Activated CD4-positive, alpha-beta T cell treated with anti-CD3 and anti-CD28 coated beads, Interleukin-2, Interleukin-4, amounts not matched to agents 100 ng/mL and 50 ng/mL, durations not matched to agents 16 hours and 8 hours (primary cell): Measurements from ENCODE around the gene CFAP97D1.
A peak's percentile ranks its signal among the peaks of the same experiment; 100 is the strongest.
"Not testable (repeated sequence)": the region's sequence is repeated elsewhere in the genome, so short reads cannot be mapped to it uniquely, and the experiment has no call there.

Experiments used
- DNase-seq: peaks from one replicate; pipeline ENCODE4 v3.0.0-alpha.2; 2020; ENCODE audit warnings: low spot score

Gene CFAP97D1

DNA sequence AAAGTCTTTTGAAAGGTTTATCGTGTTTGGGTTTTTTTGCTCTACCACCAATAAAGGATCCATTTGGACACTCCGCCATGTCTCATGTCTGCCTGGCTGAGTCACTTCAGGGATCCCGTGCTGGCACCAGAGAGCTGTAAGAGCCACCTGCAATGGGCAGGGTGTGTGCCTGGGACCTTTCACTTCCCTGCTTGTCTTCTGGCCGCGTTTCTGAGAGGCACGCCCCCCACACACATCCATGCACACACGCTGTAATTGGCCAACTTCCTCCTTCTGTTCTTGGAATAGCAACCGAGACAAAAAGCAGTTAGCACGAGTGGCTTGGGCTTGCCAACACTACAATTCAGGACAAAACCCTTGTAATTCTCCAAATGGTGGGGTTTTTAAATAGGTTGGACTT lies 11.9 kb upstream of the CFAP97D1 start:
- no peak for DNase-seq

- no peak for DNase-seq
Observed at GRCh38 chr17:43768943-43769342, 11.3 kb upstream of the CFAP97D1 start.

DNA sequence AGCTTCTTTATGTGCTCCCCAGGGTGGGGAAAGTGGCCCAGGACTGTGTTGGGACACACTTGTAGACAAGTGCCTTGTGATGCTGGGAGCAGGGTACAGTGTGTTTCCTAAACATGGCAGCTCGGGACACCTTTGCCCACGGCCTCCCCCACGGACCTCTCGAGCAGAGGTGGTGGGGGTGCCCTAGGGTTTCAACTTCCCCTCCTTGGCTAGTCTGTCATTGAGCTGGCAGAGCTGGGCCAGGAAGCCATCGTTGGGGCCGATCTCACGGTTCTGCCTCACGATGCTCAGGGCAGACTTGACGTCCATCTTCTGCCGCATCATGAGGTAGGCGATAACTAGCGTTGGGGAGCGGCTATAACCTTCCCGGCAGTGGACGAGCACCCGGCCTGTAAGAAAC lies 10.8 kb upstream of the CFAP97D1 start:
- DNase-seq = no peak

DNA sequence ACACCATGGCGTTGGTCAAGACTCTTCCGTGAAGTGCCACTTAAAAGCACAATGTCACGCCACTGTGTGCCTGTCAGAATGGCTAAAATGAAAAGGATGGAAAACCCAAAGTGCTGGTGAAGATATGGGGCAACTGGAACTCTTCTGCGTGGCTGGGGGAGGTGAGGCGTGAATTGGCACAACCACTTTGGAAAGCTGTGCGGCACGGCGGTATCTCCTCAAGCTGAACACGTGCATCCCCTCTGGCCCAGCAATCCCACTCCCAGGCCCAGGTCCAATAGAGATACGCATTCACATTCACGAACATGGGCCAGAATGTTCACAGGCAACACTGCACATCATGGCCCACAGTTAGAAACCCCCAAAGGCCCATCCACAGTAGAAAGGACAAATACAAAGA lies 10.4 kb upstream of the CFAP97D1 start:
- DNase-seq = no peak

DNA sequence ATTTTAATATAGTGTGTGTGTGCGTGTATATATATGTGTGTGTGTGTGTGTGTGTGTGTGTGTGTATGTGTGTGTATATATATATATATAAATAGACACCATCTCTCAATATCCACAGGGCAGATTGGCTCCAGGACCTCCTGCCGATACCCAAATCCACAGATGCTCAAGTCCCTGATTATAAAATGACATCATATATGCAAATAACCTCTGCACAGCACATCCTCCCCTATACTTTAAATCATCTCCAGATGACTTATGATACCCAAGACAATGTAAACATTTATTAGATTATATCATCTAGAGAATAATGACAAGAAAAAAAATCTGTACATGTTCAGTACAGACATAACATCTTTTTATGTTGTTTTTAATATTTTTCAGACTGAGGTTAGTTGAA lies 9.3 kb upstream of the CFAP97D1 start:
- DNase-seq = no peak

DNA sequence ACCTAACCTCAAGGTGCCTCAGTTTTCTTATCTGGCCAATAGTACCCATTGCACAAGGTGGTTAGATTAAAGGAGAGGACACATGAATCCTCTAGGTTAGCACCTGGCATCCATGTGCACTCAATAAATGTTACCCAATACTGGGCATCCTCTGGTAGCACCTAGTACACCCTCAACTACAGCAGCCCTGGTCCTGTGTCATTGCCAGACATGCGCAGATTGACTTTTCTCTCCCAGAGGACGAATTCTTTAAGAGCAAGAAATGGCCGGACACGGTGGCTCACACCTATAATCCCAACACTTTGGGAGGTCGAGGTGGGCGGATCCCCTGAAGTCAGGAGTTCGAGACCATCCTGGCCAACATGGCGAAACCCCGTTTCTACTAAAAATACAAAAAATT lies 8.8 kb upstream of the CFAP97D1 start:
- DNase-seq = no peak

GRCh38 chr17:43772877-43773648 lies 7.2 kb upstream of the CFAP97D1 start:
- no peak for DNase-seq

- no peak for DNase-seq
Observed at GRCh38 chr17:43774304-43775250, 5.7 kb upstream of the CFAP97D1 start.

DNA sequence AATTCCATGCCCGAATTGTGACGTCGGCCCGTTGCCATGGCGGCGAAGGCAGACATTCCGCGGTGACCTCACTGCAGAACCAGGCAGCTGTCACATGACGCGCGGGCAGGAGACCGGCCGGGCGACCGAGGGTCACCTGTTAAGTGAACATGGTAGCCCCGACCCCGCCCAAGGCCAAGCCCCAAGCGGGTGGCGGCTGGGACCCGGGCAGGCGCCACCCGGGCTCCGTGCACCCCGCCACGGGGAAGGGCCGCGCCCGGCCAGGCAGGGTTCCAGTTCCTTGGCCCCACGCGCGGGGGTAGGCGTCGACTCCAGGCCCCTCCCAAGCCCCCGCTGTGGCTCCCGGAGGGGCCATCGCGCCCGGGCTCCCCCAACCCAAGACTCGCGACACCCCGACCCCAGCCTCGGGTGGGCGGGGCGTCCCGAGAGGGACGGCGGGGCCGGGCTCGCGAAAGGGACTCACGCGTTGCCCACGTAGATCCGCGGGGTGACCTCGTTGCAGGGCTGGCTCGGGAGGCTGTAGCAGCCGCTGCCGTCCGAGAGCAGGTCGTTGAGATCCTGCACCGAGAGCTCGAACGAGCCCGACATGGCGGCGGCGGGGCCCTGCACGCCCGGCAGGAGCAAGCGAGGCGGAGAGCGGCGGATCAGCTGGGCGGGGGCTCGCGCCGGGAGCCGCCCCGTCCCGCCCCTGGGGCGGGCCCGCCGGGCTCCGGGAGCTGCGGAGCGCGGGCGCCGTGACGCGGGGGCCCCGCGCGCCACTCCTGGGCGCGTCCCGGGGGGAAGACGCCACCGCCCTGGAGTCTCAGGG lies 1.7 kb upstream of the CFAP97D1 start, which contains the start of gene DUSP3:
DUSP3 (minus strand) TSS at position 641 of the 808 bp plus-strand sequence; CDS start at position 588, 53 bp downstream.
- DNase-seq = peak; percentile 67

- no peak for DNase-seq
Observed at GRCh38 chr17:43779145-43780125, 800 bp upstream of the CFAP97D1 start.

GRCh38 chr17:43782913-43783680 lies 2.9 kb downstream of the CFAP97D1 start:
- DNase-seq = no peak

GRCh38 chr17:43784068-43784467 lies 3.8 kb downstream of the CFAP97D1 start:
- DNase-seq = no peak

GRCh38 chr17:43784628-43785101 lies 4.4 kb downstream of the CFAP97D1 start:
- DNase-seq = no peak

- DNase-seq = no peak
Observed at GRCh38 chr17:43787728-43788127, 7.5 kb downstream of the CFAP97D1 start.

- no peak for DNase-seq
Observed at GRCh38 chr17:43788540-43788939, 8.3 kb downstream of the CFAP97D1 start.

DNA sequence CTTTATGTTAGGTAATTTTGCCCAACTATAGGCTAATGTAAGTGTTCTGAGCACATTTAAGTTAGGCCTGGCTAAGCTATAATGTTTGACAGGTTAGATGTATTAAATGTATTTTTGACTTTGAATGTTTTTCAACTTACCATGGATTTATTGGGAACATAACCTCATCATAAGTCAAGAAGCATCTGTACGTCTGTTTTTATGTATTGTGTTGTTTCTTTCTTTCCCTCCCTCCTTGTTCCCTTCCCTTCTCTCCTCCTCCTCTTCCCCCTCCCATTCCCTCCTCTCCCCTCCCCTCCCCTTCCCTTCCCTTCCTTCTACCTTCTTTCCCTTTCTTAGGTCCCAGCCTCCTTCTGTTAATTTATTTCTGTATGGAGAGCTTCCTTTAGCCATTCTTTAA lies 9.2 kb downstream of the CFAP97D1 start:
- no peak for DNase-seq

GRCh38 chr17:43790311-43790940 lies 10.2 kb downstream of the CFAP97D1 start:
- no peak for DNase-seq

DNA sequence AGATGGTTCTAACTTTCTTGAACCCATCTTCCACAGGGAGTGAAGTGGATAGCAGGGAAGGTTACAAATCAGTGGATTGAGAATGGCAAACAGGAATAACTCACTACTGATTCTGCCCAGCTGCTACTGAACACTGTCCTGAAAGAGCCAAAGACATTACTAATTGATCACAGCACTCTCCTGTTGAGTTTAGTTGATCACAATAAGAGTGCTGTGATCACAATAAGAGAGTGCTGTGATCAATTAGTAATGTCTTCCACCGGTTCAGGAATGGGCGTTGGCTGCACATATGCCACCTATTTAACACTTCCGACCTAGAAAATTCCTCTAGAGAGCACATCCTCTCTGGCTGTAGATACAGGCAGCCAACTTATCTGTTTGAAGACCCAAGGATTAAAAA lies 11.4 kb downstream of the CFAP97D1 start:
- DNase-seq = no peak

DNA sequence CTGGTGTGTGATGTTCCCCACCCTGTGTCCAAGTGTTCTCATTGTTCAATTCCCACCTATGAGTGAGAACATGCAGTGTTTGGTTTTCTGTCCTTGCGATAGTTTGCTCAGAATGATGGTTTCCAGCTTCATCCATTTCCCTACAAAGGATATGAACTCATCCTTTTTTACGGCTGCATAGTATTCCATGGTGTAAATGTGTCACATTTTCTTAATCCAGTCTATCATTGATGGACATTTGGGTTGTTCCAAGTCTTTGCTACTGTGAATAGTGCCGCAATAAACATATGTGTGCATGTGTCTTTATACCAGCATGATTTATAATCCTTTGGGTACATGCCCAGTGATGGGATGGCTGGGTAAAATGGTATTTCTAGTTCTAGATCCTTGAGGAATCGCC lies 12.4 kb downstream of the CFAP97D1 start:
- DNase-seq = not testable (repeated sequence)
